Measurements from ENCODE around the gene TIMP4. TPM values are rescaled to one million over a fixed set of nuclear protein-coding genes. Genes with fewer than 3 reads are reported as not detected.
A peak's percentile ranks its signal among the peaks of the same experiment; 100 is the strongest.

TIMP4 gene
- total RNA-seq, 1 experiment from 2014 or later, result 8.4 TPM

DNA sequence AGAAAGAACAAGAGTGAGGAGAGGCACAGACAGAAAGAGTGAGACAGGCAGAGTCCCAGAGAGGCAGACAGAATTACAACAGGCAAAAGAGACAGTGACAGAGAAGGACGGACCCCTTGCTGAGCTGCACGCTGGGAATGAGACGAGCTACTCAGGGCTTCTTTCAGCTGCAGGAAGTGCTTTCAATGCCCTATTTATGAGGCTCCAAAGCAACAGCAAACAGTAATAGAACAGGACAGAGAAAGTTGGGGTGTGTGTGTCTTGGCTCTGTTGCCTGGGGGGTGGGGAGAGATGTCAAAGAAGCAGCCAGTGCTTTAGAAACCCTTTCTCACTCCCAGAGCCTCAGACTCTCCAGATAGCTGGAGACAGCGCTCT is 502 bp upstream of the TIMP4 start:
- Histone ChIP-seq H3K9me3 (ENCODE audit: control insufficient read depth, low read depth, low read length) (no peaks in the 10 kb centered on the region), H2BK15ac (ENCODE audit: low read depth, low read length) (no peak overlapping the region), H4K91ac (ENCODE audit: insufficient read length, low read depth, low read length) (no peak overlapping the region), H4K8ac (replicated peaks; ENCODE audit: insufficient read length, low read depth, low read length) (no peak overlapping the region), H3K56ac (ENCODE audit: insufficient read length, low read depth, low read length) (no peak overlapping the region), H3K27me3 (ENCODE audit: insufficient read depth, low read length) (no peaks in the 10 kb centered on the region), H3K79me1 (ENCODE audit: insufficient read depth, low read depth, low read length, poor library complexity, severe bottlenecking) (no peaks in the 10 kb centered on the region), H2BK12ac (ENCODE audit: insufficient read length, low read depth, low read length) (no peak overlapping the region), H3K23ac (ENCODE audit: insufficient read length, low read depth, low read length) (no peak overlapping the region), H2BK20ac (ENCODE audit: low read depth, low read length, poor library complexity, severe bottlenecking) (no peak overlapping the region), H3K9ac (ENCODE audit: extremely low read depth, insufficient read length, low read length) (no peak overlapping the region), H3K4me2 (ENCODE audit: insufficient read depth, insufficient read length, low read length) (peak overlapping the region; percentile 74), H2BK120ac (ENCODE audit: low read depth, low read length, poor library complexity, severe bottlenecking) (no peak overlapping the region), H3K18ac (ENCODE audit: insufficient read length, low read depth, low read length) (no peak overlapping the region), H3T11ph (ENCODE audit: low read length) (no peak overlapping the region), H3K27ac (ENCODE audit: insufficient read length, low read depth, low read length) (peak overlapping the region; percentile 52), H2BK5ac (ENCODE audit: insufficient read length, low read length) (no peak overlapping the region), H3K79me2 (ENCODE audit: insufficient read depth, low read length) (no peaks in the 10 kb centered on the region), H3K23me2 (ENCODE audit: insufficient read length, low read depth, low read length, poor library complexity, severe bottlenecking) (peaks cover 6% of the 10 kb centered on the region), H3K4me1 (ENCODE audit: insufficient read depth, low read length) (peaks cover 5% of the 10 kb centered on the region; the same call in 1 of the 2 replicates), H2AFZ (ENCODE audit: low read length) (no peak overlapping the region), H3K14ac (ENCODE audit: insufficient read depth, low read length) (no peak overlapping the region), H4K5ac (ENCODE audit: insufficient read length, low read depth, low read length) (no peak overlapping the region), H4K20me1 (ENCODE audit: control insufficient read depth, insufficient read depth, insufficient read length) (no peaks in the 10 kb centered on the region), H2AK5ac (ENCODE audit: insufficient read length, low read length) (no peak overlapping the region), H3K4ac (ENCODE audit: low read depth, low read length) (no peak overlapping the region)
- WGBS (ENCODE audit: extremely low coverage, insufficient read length, low lambda C conversion rate), result no CpG with 5 or more reads among the region's 4 CpGs
- Mint-ChIP-seq H3K9me3 (no peaks in the 10 kb centered on the region), H3K27me3 (ENCODE audit: low read depth) (peaks cover 3% of the 10 kb centered on the region), H3K4me3 (peak overlapping the region; percentile 54 to 69), H3K4me1 (peaks cover 36 to 56% of the 10 kb centered on the region in 2 experiments), H3K36me3 (ENCODE audit: insufficient read depth in 1 of 3, low read depth in 3 of 3) (peaks cover under 1 to 23% (median 4%) of the 10 kb centered on the region in 3 experiments; a peak in 4 of 7 replicates), H3K27ac (peak overlapping the region; percentile 0 to 95 (median 87); a peak in 6 of 7 replicates)
- peak; percentile 81 for DNase-seq
- TF ChIP-seq, protein P1, sequence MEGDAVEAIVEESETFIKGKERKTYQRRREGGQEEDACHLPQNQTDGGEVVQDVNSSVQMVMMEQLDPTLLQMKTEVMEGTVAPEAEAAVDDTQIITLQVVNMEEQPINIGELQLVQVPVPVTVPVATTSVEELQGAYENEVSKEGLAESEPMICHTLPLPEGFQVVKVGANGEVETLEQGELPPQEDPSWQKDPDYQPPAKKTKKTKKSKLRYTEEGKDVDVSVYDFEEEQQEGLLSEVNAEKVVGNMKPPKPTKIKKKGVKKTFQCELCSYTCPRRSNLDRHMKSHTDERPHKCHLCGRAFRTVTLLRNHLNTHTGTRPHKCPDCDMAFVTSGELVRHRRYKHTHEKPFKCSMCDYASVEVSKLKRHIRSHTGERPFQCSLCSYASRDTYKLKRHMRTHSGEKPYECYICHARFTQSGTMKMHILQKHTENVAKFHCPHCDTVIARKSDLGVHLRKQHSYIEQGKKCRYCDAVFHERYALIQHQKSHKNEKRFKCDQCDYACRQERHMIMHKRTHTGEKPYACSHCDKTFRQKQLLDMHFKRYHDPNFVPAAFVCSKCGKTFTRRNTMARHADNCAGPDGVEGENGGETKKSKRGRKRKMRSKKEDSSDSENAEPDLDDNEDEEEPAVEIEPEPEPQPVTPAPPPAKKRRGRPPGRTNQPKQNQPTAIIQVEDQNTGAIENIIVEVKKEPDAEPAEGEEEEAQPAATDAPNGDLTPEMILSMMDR (conservative IDR thresholded peaks at IDR 0.05), result no peak
